Vagina (tissue), 2 donors: ENCODE data around the gene APPL2. TPM values are rescaled to one million over a fixed set of nuclear protein-coding genes. Genes with fewer than 3 reads are reported as not detected.

Experiments
- DNase-seq, 2 donors: peaks; one replicate each; pipeline ENCODE4 v3.0.0-alpha.2; 2017; ENCODE audit errors: extremely low spot score in 2 of 2
- H3K27ac ChIP-seq: fragments of 200-600 bp; sonication (generic); one replicate; pipeline ENCODE4 v1.5.1; 2019
- H3K27me3 ChIP-seq: fragments of 200-600 bp; sonication (generic); one replicate; pipeline ENCODE4 v1.5.1; 2019
- H3K36me3 ChIP-seq, 2 donors: fragments of 200-600 bp; sonication (generic); one replicate each; pipeline ENCODE4 v1.5.1; 2017 to 2019
- H3K4me1 ChIP-seq: fragments of 200-600 bp; sonication (generic); one replicate; pipeline ENCODE4 v1.5.1; 2019
- H3K4me3 ChIP-seq, 2 donors: fragments of 200-600 bp; sonication (generic); 1 replicate in 1 of 2; 2 replicates in 1 of 2; pipeline ENCODE4 v1.5.1; 2016 to 2019
- H3K9me3 ChIP-seq: fragments of 200-600 bp; sonication (generic); one replicate; pipeline ENCODE4 v1.5.1; 2019
- CTCF ChIP-seq, 3 experiments: fragments of 450-650 bp in 2 of 3; fragments of 200-600 bp in 1 of 3; sonication (generic) in 1 of 3; IDR thresholded peaks; one replicate each; pipeline ENCODE4 v1.5.1; 2017 to 2019; ENCODE audit warnings: antibody characterized with exemption in 3 of 3, mild to moderate bottlenecking in 2 of 3, moderate library complexity in 2 of 3
- POLR2A ChIP-seq, 2 donors: fragments of 450-650 bp; IDR thresholded peaks; one replicate each; pipeline ENCODE4 v1.6.1; 2017; ENCODE audit warnings: antibody characterized with exemption in 2 of 2, mild to moderate bottlenecking in 2 of 2, moderate library complexity in 2 of 2
- POLR2AphosphoS5 ChIP-seq, 2 donors: sonication (generic); formaldehyde crosslinking; IDR thresholded peaks; one replicate each; pipeline ENCODE4 v1.9.0; 2017; ENCODE audit warnings: antibody characterized with exemption in 2 of 2, mild to moderate bottlenecking in 2 of 2, low read depth in 1 of 2; ENCODE audit not compliant: insufficient read depth in 1 of 2
- intact Hi-C: fragments of 100-400 bp; cut with DNase I; formaldehyde crosslinking; loops from one replicate; pipeline ENCODE4 v1.15.1; 2023
- total RNA-seq: library from RNA; depleted of rRNA; stranded (reverse); fragments of >200 nt; gene quantifications from one replicate; pipeline ENCODE4 v1.2.3, GENCODE V29; 2016

The APPL2 gene
- total RNA-seq, 1 donor from 2014 or later, result 48.1 TPM

GRCh38 chr12:105228494-105228893, 7.5 kb downstream of the APPL2 start:
- DNase-seq, result no peak
- Histone ChIP-seq H3K4me3 (no peak overlapping the region), H3K9me3 (no peaks in the 10 kb centered on the region), H3K27ac (peak overlapping the region; percentile 83), H3K4me1 (peaks cover 76% of the 10 kb centered on the region), H3K36me3 (peaks cover 0 to 17% of the 10 kb centered on the region in 2 donors), H3K27me3 (no peaks in the 10 kb centered on the region)
- intact Hi-C loops, result no loop called here
- TF ChIP-seq CTCF (IDR thresholded peaks at IDR 0.05) (no peak), POLR2A (IDR thresholded peaks at IDR 0.05) (no peak), POLR2AphosphoS5 (IDR thresholded peaks at IDR 0.05; ENCODE audit: insufficient read depth in 1 of 2, low read depth in 1 of 2) (no peak)

- no peak for TF ChIP-seq CTCF (IDR thresholded peaks at IDR 0.05)
- no peak for TF ChIP-seq POLR2A (IDR thresholded peaks at IDR 0.05)
- TF ChIP-seq POLR2AphosphoS5 (IDR thresholded peaks at IDR 0.05; ENCODE audit: insufficient read depth in 1 of 2, low read depth in 1 of 2), result no peak
- Histone ChIP-seq H3K27ac (peak overlapping the region; percentile 83), H3K4me1 (peaks cover 76% of the 10 kb centered on the region)
Observed at GRCh38 chr12:105227879-105228278, 8.1 kb downstream of the APPL2 start.

GRCh38 chr12:105226219-105226618, 9.8 kb downstream of the APPL2 start:
- Histone ChIP-seq H3K4me1 (peaks cover 76% of the 10 kb centered on the region), H3K27ac (peak overlapping the region; percentile 83), H3K9me3 (no peaks in the 10 kb centered on the region), H3K4me3 (no peak overlapping the region), H3K27me3 (no peaks in the 10 kb centered on the region), H3K36me3 (peaks cover 0 to 26% of the 10 kb centered on the region in 2 donors)
- intact Hi-C loops, result no loop called here
- DNase-seq, result peak in 1 of 2 donors; percentile 90
- peak in 1 of 2 donors; percentile 95 for TF ChIP-seq POLR2AphosphoS5 (IDR thresholded peaks at IDR 0.05; ENCODE audit: insufficient read depth in 1 of 2, low read depth in 1 of 2)
- TF ChIP-seq POLR2A (IDR thresholded peaks at IDR 0.05), result no peak
- TF ChIP-seq CTCF (IDR thresholded peaks at IDR 0.05), result no peak

More at GRCh38 chr12:105227879-105228278, 8.1 kb downstream of the APPL2 start:
- intact Hi-C loops, result no loop called here
- no peaks in the 10 kb centered on the region for H3K9me3 ChIP-seq
- no peak overlapping the region for H3K4me3 ChIP-seq
- peaks cover 0 to 17% of the 10 kb centered on the region in 2 donors for H3K36me3 ChIP-seq
- DNase-seq, result no peak
- H3K27me3 ChIP-seq, result no peaks in the 10 kb centered on the region

GRCh38 chr12:105225505-105226015, 10.4 kb downstream of the APPL2 start:
- peaks cover 0 to 32% of the 10 kb centered on the region in 2 donors for H3K36me3 ChIP-seq
- H3K4me1 ChIP-seq, result peaks cover 76% of the 10 kb centered on the region
- H3K27me3 ChIP-seq, result no peaks in the 10 kb centered on the region
- TF ChIP-seq CTCF (IDR thresholded peaks at IDR 0.05) (no peak), POLR2AphosphoS5 (IDR thresholded peaks at IDR 0.05; ENCODE audit: insufficient read depth in 1 of 2, low read depth in 1 of 2) (no peak), POLR2A (IDR thresholded peaks at IDR 0.05) (no peak)
- no peaks in the 10 kb centered on the region for H3K9me3 ChIP-seq
- H3K27ac ChIP-seq, result peak overlapping the region; percentile 83
- no peak overlapping the region for H3K4me3 ChIP-seq
- intact Hi-C loops, result no loop called here
- no peak for DNase-seq

GRCh38 chr12:105224399-105224798, 11.6 kb downstream of the APPL2 start:
- H3K4me3 ChIP-seq, result no peak overlapping the region
- intact Hi-C loops, result loop anchor here (5.0 kb wide), 1 partner anchor 1353 kb away; no protein-coding TSS in a partner anchor
- no peak for DNase-seq
- peaks cover 76% of the 10 kb centered on the region for H3K4me1 ChIP-seq
- H3K27ac ChIP-seq, result peak overlapping the region; percentile 83
- no peaks in the 10 kb centered on the region for H3K27me3 ChIP-seq
- peaks cover 0 to 32% of the 10 kb centered on the region in 2 donors for H3K36me3 ChIP-seq
- TF ChIP-seq CTCF (IDR thresholded peaks at IDR 0.05), result no peak
- TF ChIP-seq POLR2A (IDR thresholded peaks at IDR 0.05), result no peak
- TF ChIP-seq POLR2AphosphoS5 (IDR thresholded peaks at IDR 0.05; ENCODE audit: insufficient read depth in 1 of 2, low read depth in 1 of 2), result no peak
- no peaks in the 10 kb centered on the region for H3K9me3 ChIP-seq
